Measurements from ENCODE around the gene EIF4E1B.

EIF4E1B gene

DNA sequence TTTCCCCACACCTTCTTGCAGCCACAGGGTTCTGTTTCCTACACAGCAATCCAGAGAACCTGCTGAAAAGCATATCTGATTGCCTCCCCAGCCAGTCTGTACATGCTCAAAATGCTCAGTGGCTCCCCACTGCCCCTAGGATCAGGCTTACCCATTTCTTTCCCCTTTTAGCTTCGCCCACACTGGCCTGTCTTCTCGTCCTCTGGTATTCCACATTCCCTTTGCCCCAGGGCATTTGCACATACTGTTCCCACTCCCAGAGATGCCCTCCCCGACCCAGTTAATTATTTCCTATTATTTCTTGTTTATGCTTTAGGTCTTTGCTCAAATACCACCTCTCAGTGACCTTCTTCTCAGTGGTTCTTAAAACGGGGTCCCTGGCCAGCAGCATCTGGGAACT is 10.1 kb downstream of the EIF4E1B start:
- Histone ChIP-seq H3K9me3 (ENCODE audit: control insufficient read depth, low read length) (peaks cover under 1% of the 10 kb centered on the region), H3K9ac (ENCODE audit: low read length) (no peak overlapping the region), H2BK15ac (ENCODE audit: low read depth, poor library complexity, severe bottlenecking) (no peak overlapping the region), H3K23ac (ENCODE audit: low read length in 2 of 2) (no peak overlapping the region), H3K27me3 (ENCODE audit: control insufficient read depth in 1 of 2, insufficient read depth in 1 of 2, low read length in 2 of 2) (peaks cover 16 to 21% of the 10 kb centered on the region in 2 experiments), H3K18ac (ENCODE audit: low read depth in 1 of 2, low read length in 2 of 2) (no peak overlapping the region), H3K4ac (ENCODE audit: low read depth in 1 of 2, low read length in 2 of 2) (no peak overlapping the region), H2AFZ (ENCODE audit: low read depth, low read length) (no peak overlapping the region), H3K4me1 (ENCODE audit: control insufficient read depth, insufficient read depth, low read depth, low read length) (peaks cover 5% of the 10 kb centered on the region), H2BK120ac (ENCODE audit: low read depth, low read length) (no peak overlapping the region), H2BK12ac (ENCODE audit: low read length in 2 of 2) (no peak overlapping the region), H3K4me2 (ENCODE audit: low read length, poor library complexity, severe bottlenecking) (no peak overlapping the region), H3K79me1 (replicated peaks; ENCODE audit: low read length, poor library complexity, severe bottlenecking) (no peaks in the 10 kb centered on the region), H3K36me3 (ENCODE audit: control insufficient read depth in 1 of 2, insufficient read depth in 2 of 2, low read depth in 1 of 2, low read length in 2 of 2) (no peaks in the 10 kb centered on the region), H3K27ac (ENCODE audit: low read length, poor library complexity, severe bottlenecking) (no peak overlapping the region), H3K4me3 (ENCODE audit: insufficient read depth in 1 of 2, low read depth in 1 of 2, low read length in 2 of 2) (no peak overlapping the region), H2BK5ac (ENCODE audit: low read depth, low read length, poor library complexity, severe bottlenecking) (no peak overlapping the region), H4K91ac (ENCODE audit: low read length) (no peak overlapping the region), H3K14ac (ENCODE audit: low read length in 2 of 2) (no peak overlapping the region), H2AK5ac (ENCODE audit: low read length, severe bottlenecking) (no peak overlapping the region), H4K8ac (ENCODE audit: low read length) (no peak overlapping the region)
- 85% methylated on average over 4 of the region's 4 CpGs for WGBS
- DNase-seq: no peak

DNA sequence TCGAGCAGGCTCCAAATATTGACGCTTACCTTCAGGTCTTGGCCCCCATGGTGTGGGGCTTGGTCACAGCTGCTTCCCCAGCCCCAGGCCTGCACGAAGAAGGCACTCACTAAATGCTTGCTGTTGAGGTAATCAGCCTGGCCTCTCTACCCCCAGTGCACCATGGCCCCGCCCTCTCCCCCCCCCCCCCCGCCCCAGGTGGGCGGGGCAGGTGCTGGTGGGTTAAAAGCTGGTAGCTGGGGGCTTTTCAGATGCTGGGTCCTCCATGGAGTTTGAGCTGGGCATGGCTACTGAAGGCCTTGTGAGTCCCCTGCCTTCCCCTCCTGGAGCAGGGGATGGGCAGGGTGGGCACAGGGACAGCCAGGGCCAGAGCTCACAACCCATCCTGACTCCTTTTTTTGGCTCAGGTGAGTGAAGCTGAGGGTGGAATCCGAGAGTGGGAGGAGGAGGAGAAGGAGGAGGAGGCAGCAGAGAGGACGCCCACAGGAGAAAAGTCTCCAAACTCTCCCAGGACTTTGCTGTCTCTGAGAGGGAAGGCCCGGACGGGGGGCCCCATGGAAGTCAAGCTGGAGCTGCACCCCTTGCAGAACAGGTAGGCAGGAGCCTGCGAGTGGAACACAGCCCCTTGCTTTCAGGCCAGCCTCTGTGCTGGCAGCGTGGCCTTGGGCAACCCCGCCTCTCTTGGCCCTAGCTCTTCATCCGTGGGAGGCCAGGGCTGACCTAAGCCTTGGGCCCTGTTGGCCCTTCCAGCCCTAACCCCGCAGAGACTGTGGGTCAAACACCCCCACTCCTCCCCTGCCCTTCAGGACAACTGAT is 12.4 kb downstream of the EIF4E1B start:
- Histone ChIP-seq H4K8ac (ENCODE audit: low read length) (no peak overlapping the region), H3K4me1 (ENCODE audit: control insufficient read depth, insufficient read depth, low read depth, low read length) (peaks cover 12% of the 10 kb centered on the region), H3K4me2 (ENCODE audit: low read length, poor library complexity, severe bottlenecking) (no peak overlapping the region), H3K4me3 (ENCODE audit: insufficient read depth in 1 of 2, low read depth in 1 of 2, low read length in 2 of 2) (no peak overlapping the region), H3K14ac (ENCODE audit: low read length in 2 of 2) (no peak overlapping the region), H3K36me3 (ENCODE audit: control insufficient read depth in 1 of 2, insufficient read depth in 2 of 2, low read depth in 1 of 2, low read length in 2 of 2) (no peaks in the 10 kb centered on the region), H2AK5ac (ENCODE audit: low read length, severe bottlenecking) (no peak overlapping the region), H3K27me3 (ENCODE audit: control insufficient read depth in 1 of 2, insufficient read depth in 1 of 2, low read length in 2 of 2) (peaks cover 1 to 2% of the 10 kb centered on the region in 2 experiments), H2BK5ac (ENCODE audit: low read depth, low read length, poor library complexity, severe bottlenecking) (no peak overlapping the region), H3K27ac (ENCODE audit: low read length, poor library complexity, severe bottlenecking) (no peak overlapping the region), H3K79me1 (replicated peaks; ENCODE audit: low read length, poor library complexity, severe bottlenecking) (peaks cover 3% of the 10 kb centered on the region), H2BK12ac (ENCODE audit: low read length in 2 of 2) (no peak overlapping the region), H2BK15ac (ENCODE audit: low read depth, poor library complexity, severe bottlenecking) (no peak overlapping the region), H4K91ac (ENCODE audit: low read length) (no peak overlapping the region), H3K23ac (ENCODE audit: low read length in 2 of 2) (no peak overlapping the region), H3K9me3 (ENCODE audit: control insufficient read depth, low read length) (no peaks in the 10 kb centered on the region), H2BK120ac (ENCODE audit: low read depth, low read length) (no peak overlapping the region), H3K4ac (ENCODE audit: low read depth in 1 of 2, low read length in 2 of 2) (no peak overlapping the region), H3K18ac (ENCODE audit: low read depth in 1 of 2, low read length in 2 of 2) (no peak overlapping the region), H2AFZ (ENCODE audit: low read depth, low read length) (no peak overlapping the region), H3K9ac (ENCODE audit: low read length) (no peak overlapping the region)
- WGBS: 73% methylated on average over 11 of the region's 15 CpGs
- no peak for DNase-seq

DNA sequence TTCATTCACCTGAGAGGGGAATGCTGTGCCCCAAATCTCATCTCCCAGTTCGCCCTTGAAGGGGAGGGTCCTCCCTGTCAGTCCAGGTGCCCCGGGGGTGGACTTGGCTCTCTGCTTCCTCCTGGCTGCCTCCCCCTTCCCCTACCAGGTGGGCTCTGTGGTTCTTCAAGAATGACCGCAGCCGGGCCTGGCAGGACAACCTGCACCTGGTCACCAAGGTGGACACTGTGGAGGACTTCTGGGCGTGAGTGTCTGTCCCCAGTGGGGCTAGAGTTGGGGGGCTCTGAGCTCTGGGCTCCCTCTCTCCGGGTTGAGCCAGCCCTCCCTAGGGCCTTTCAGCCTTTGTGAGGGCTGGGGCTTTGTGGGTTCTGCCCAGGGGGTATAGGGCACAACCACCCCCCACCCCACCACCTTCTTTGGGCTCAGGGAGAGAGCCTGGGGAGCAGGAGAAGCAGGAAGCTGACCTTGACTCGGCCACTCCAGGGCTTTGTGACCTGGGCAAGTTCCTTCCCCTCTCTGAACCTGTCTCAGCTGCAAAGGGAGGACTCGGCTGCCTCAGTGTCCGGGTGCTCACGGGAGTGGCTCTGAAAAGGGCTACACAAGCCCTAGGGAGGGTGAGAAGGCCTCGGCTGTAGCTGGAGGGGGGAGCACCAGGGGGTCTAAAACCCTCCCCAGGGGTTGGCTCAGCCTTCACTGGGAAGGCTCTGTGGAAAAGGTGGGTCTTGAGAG is 13.2 kb downstream of the EIF4E1B start:
- 94% methylated on average over 9 of the region's 11 CpGs for WGBS
- H2BK5ac ChIP-seq (ENCODE audit: low read depth, low read length, poor library complexity, severe bottlenecking): no peak overlapping the region
- peak overlapping the region in 1 of 2 experiments; percentile 10 for H3K4me3 ChIP-seq (ENCODE audit: insufficient read depth in 1 of 2, low read depth in 1 of 2, low read length in 2 of 2)
- H3K9me3 ChIP-seq (ENCODE audit: control insufficient read depth, low read length): no peaks in the 10 kb centered on the region
- no peak overlapping the region for H3K4ac ChIP-seq (ENCODE audit: low read depth in 1 of 2, low read length in 2 of 2)
- no peak for DNase-seq
- H3K18ac ChIP-seq (ENCODE audit: low read depth in 1 of 2, low read length in 2 of 2): no peak overlapping the region
- no peak overlapping the region for H2BK12ac ChIP-seq (ENCODE audit: low read length in 2 of 2)
- no peak overlapping the region for H3K23ac ChIP-seq (ENCODE audit: low read length in 2 of 2)
- no peak overlapping the region for H2AK5ac ChIP-seq (ENCODE audit: low read length, severe bottlenecking)
- peaks cover 9% of the 10 kb centered on the region for H3K79me1 ChIP-seq (replicated peaks; ENCODE audit: low read length, poor library complexity, severe bottlenecking)
- no peaks in the 10 kb centered on the region for H3K27me3 ChIP-seq (ENCODE audit: control insufficient read depth in 1 of 2, insufficient read depth in 1 of 2, low read length in 2 of 2)
- no peaks in the 10 kb centered on the region for H3K36me3 ChIP-seq (ENCODE audit: control insufficient read depth in 1 of 2, insufficient read depth in 2 of 2, low read depth in 1 of 2, low read length in 2 of 2)
- H3K4me2 ChIP-seq (ENCODE audit: low read length, poor library complexity, severe bottlenecking): no peak overlapping the region
- H4K91ac ChIP-seq (ENCODE audit: low read length): peak overlapping the region; percentile 40
- no peak overlapping the region for H4K8ac ChIP-seq (ENCODE audit: low read length)
- H2AFZ ChIP-seq (ENCODE audit: low read depth, low read length): no peak overlapping the region
- no peak overlapping the region for H3K9ac ChIP-seq (ENCODE audit: low read length)
- no peak overlapping the region for H2BK120ac ChIP-seq (ENCODE audit: low read depth, low read length)
- H3K27ac ChIP-seq (ENCODE audit: low read length, poor library complexity, severe bottlenecking): no peak overlapping the region
- peaks cover 19% of the 10 kb centered on the region for H3K4me1 ChIP-seq (ENCODE audit: control insufficient read depth, insufficient read depth, low read depth, low read length)
- H2BK15ac ChIP-seq (ENCODE audit: low read depth, poor library complexity, severe bottlenecking): peak overlapping the region; percentile 33
- H3K14ac ChIP-seq (ENCODE audit: low read length in 2 of 2): no peak overlapping the region

DNA sequence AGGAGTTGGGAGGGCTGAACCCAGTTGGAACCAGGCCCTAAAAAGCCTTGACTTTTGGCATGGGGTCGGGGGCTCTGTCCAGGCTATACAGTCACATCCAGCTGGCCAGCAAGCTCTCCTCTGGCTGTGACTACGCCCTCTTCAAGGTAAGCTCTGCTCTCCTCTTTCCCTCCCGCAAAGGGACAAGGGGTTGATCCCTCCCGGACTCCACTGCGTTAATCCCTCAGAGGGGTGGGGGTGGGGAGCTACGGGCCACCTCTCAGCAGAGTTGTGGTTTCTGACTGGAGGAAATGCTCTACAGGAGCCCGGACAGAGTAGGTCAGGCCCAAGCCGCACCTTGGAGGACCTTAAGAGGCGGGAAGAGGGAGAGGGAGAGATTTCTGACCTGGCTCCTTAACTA is 13.8 kb downstream of the EIF4E1B start:
- Histone ChIP-seq H2BK120ac (ENCODE audit: low read depth, low read length) (no peak overlapping the region), H3K27ac (ENCODE audit: low read length, poor library complexity, severe bottlenecking) (no peak overlapping the region), H4K91ac (ENCODE audit: low read length) (no peak overlapping the region), H3K9me3 (ENCODE audit: control insufficient read depth, low read length) (no peaks in the 10 kb centered on the region), H2AK5ac (ENCODE audit: low read length, severe bottlenecking) (no peak overlapping the region), H3K4me3 (ENCODE audit: insufficient read depth in 1 of 2, low read depth in 1 of 2, low read length in 2 of 2) (no peak overlapping the region), H3K79me1 (replicated peaks; ENCODE audit: low read length, poor library complexity, severe bottlenecking) (peaks cover 9% of the 10 kb centered on the region), H2BK15ac (ENCODE audit: low read depth, poor library complexity, severe bottlenecking) (no peak overlapping the region), H4K8ac (ENCODE audit: low read length) (no peak overlapping the region), H3K27me3 (ENCODE audit: control insufficient read depth in 1 of 2, insufficient read depth in 1 of 2, low read length in 2 of 2) (no peaks in the 10 kb centered on the region), H3K36me3 (ENCODE audit: control insufficient read depth in 1 of 2, insufficient read depth in 2 of 2, low read depth in 1 of 2, low read length in 2 of 2) (no peaks in the 10 kb centered on the region), H3K14ac (ENCODE audit: low read length in 2 of 2) (no peak overlapping the region), H2BK12ac (ENCODE audit: low read length in 2 of 2) (no peak overlapping the region), H3K23ac (ENCODE audit: low read length in 2 of 2) (no peak overlapping the region), H2BK5ac (ENCODE audit: low read depth, low read length, poor library complexity, severe bottlenecking) (no peak overlapping the region), H3K4ac (ENCODE audit: low read depth in 1 of 2, low read length in 2 of 2) (no peak overlapping the region), H3K18ac (ENCODE audit: low read depth in 1 of 2, low read length in 2 of 2) (no peak overlapping the region), H3K9ac (ENCODE audit: low read length) (no peak overlapping the region), H3K4me2 (ENCODE audit: low read length, poor library complexity, severe bottlenecking) (no peak overlapping the region), H2AFZ (ENCODE audit: low read depth, low read length) (no peak overlapping the region), H3K4me1 (ENCODE audit: control insufficient read depth, insufficient read depth, low read depth, low read length) (peaks cover 23% of the 10 kb centered on the region)
- WGBS: 83% methylated on average over 9 of the region's 9 CpGs
- no peak for DNase-seq
